Measurements from ENCODE around the gene GSK3A. TPM values are rescaled to one million over a fixed set of nuclear protein-coding genes. Genes with fewer than 3 reads are reported as not detected.

The GSK3A gene
- total RNA-seq, 2 donors from 2014 or later: 12.5 to 14.5 TPM

- DNase-seq: peak; percentile 54 to 77 (median 69)
- peaks cover 51% of the 10 kb centered on the region for H3K4me1 ChIP-seq
- ATAC-seq: no peak
- H3K36me3 ChIP-seq (replicated peaks in 1 of 2; ENCODE audit: insufficient read depth in 1 of 2, low read depth in 2 of 2): no peaks in the 10 kb centered on the region
- peak overlapping the region in 1 of 2 donors; percentile 93 for H3K4me3 ChIP-seq
- 3 to 12% methylated on average over 5 to 18 of the region's 18 CpGs for WGBS, 2 donors
- peak overlapping the region; percentile 90 to 97 (median 96) for H3K27ac ChIP-seq
- intact Hi-C loops (cut with DNase I): no loop called here
- no peaks in the 10 kb centered on the region for H3K27me3 ChIP-seq
- H3K9me3 ChIP-seq: no peaks in the 10 kb centered on the region
- TF ChIP-seq POLR2A (IDR thresholded peaks at IDR 0.05): peak; percentile 53 to 59 (median 55)
- no peak for TF ChIP-seq CTCF (IDR thresholded peaks at IDR 0.05)
These were observed 28.1 kb upstream of the GSK3A start for GRCh38 chr19:42270346-42271044.

- no peaks in the 10 kb centered on the region for H3K36me3 ChIP-seq (replicated peaks in 1 of 2; ENCODE audit: insufficient read depth in 1 of 2, low read depth in 2 of 2)
- H3K9me3 ChIP-seq: no peaks in the 10 kb centered on the region
- TF ChIP-seq POLR2A (IDR thresholded peaks at IDR 0.05) (peak in 1 of 3 donors; percentile 7), CTCF (IDR thresholded peaks at IDR 0.05) (no peak)
- H3K4me1 ChIP-seq: peaks cover 44% of the 10 kb centered on the region
- 30 to 35% methylated on average over 10 of the region's 10 CpGs for WGBS, 2 donors
- intact Hi-C loops (cut with DNase I): no loop called here
- ATAC-seq (no peak), DNase-seq (peak in 2 of 4 donors; percentile 29 to 34)
- peak overlapping the region; percentile 12 to 93 for H3K4me3 ChIP-seq
- H3K27me3 ChIP-seq: no peaks in the 10 kb centered on the region
- peak overlapping the region; percentile 90 to 97 (median 96) for H3K27ac ChIP-seq
These were observed 27.3 kb upstream of the GSK3A start for GRCh38 chr19:42269478-42270345.

- WGBS, 2 donors: 1% methylated on average over 26 to 44 of the region's 52 CpGs
- DNase-seq (peak; percentile 99 to 100 (median 100)), ATAC-seq (peak; percentile 84)
- Histone ChIP-seq H3K27ac (peak within 1 kb of the TSS; percentile 99 to 100 (median 99)), H3K36me3 (replicated peaks in 1 of 2; ENCODE audit: insufficient read depth in 1 of 2, low read depth in 2 of 2) (no peaks in the 10 kb centered on the region), H3K27me3 (no peaks in the 10 kb centered on the region), H3K4me3 (peak within 1 kb of the TSS; percentile 12 to 93), H3K9me3 (no peaks in the 10 kb centered on the region), H3K4me1 (peaks cover 36% of the 10 kb centered on the region)
- intact Hi-C loops (cut with DNase I): no loop called here
- TF ChIP-seq CTCF (IDR thresholded peaks at IDR 0.05) (no peak), POLR2A (IDR thresholded peaks at IDR 0.05) (no peak)
These were observed 26.5 kb upstream of the GSK3A start, which contains the start of gene CIC for GRCh38 chr19:42268704-42269477. Gene CIC (plus strand): TSS chr19:42269252. CDS start chr19:42271784, 2,532 bp downstream.

- TF ChIP-seq POLR2A (IDR thresholded peaks at IDR 0.05): peak; percentile 97 to 98 (median 97)
- TF ChIP-seq CTCF (IDR thresholded peaks at IDR 0.05): peak in 3 of 7 experiments; percentile 5 to 26 (median 23)
- intact Hi-C loops (cut with DNase I): no loop called here
- H3K27me3 ChIP-seq: no peaks in the 10 kb centered on the region
- no peaks in the 10 kb centered on the region for H3K9me3 ChIP-seq
- DNase-seq: peak; percentile 99 to 100 (median 100)
- peak overlapping the region; percentile 99 to 100 (median 99) for H3K27ac ChIP-seq
- no peaks in the 10 kb centered on the region for H3K36me3 ChIP-seq (replicated peaks in 1 of 2; ENCODE audit: insufficient read depth in 1 of 2, low read depth in 2 of 2)
- H3K4me3 ChIP-seq: peak overlapping the region in 1 of 2 donors; percentile 9
- peaks cover 35% of the 10 kb centered on the region for H3K4me1 ChIP-seq
- ATAC-seq: peak; percentile 77
- 0% methylated on average over 17 to 46 of the region's 46 CpGs for WGBS, 2 donors
These were observed 25.8 kb upstream of the GSK3A start for GRCh38 chr19:42268142-42268703.

All from body of pancreas (tissue), 4 donors.